IMR-90 (cell line): ENCODE data around the gene VAMP4. TPM values are rescaled to one million over a fixed set of nuclear protein-coding genes. Genes with fewer than 3 reads are reported as not detected.

Source experiments
- ATAC-seq: fragments of 200-7000 bp; cut with Tn5 transposase; 2 replicates; pipeline ENCODE4 v1.9.1; 2020; ENCODE audit warnings: low read depth, mild to moderate bottlenecking, moderate library complexity
- BruUV-seq: library from RNA; stranded (reverse); fragments of 400-500 nt; replicated peaks from 2 replicates; lab custom pipeline; 2021; lab: Mats Ljungman, UMichigan
- CTCF ChIA-PET: fragments of 300-600 bp; formaldehyde crosslinking; extraction: SDS; loops from one replicate; lab custom pipeline; 2021; ENCODE audit warnings: antibody characterized with exemption; lab: Yijun Ruan, JAX
- POLR2A ChIA-PET: fragments of 300-600 bp; sonication (Branson Sonifier 250); formaldehyde crosslinking; loops from one replicate; lab custom pipeline; 2022; ENCODE audit warnings: antibody characterized with exemption; ENCODE audit not compliant: unreplicated experiment; lab: Charles Lee
- DNase-seq: peaks from one replicate; pipeline ENCODE4 v3.0.0; 2013
- H2AFZ ChIP-seq: replicated peaks from 2 replicates; pipeline ENCODE3; 2013; ENCODE audit warnings: low read length, mild to moderate bottlenecking; ENCODE audit not compliant: poor library complexity
- H2AK5ac ChIP-seq: 2 replicates; pipeline ENCODE4 v1.6.1; 2013; ENCODE audit warnings: low read depth, low read length, inconsistent platforms
- H2AK9ac ChIP-seq: replicated peaks from 2 replicates; pipeline ENCODE3; 2013; ENCODE audit warnings: mild to moderate bottlenecking, low read depth, low read length, moderate library complexity; ENCODE audit not compliant: poor library complexity
- H2BK120ac ChIP-seq: 2 replicates; pipeline ENCODE4 v1.6.1; 2013; ENCODE audit warnings: low read depth, low read length, inconsistent platforms
- H2BK15ac ChIP-seq: 3 replicates; pipeline ENCODE4 v1.6.1; 2013; ENCODE audit warnings: low read depth, low read length, inconsistent platforms
- H2BK20ac ChIP-seq: 2 replicates; pipeline ENCODE4 v1.6.1; 2013; ENCODE audit warnings: low read depth, mild to moderate bottlenecking, inconsistent platforms, low read length, moderate library complexity
- H2BK5ac ChIP-seq: 2 replicates; pipeline ENCODE4 v1.6.1; 2013; ENCODE audit warnings: mild to moderate bottlenecking, low read depth, low read length, inconsistent platforms; ENCODE audit not compliant: poor library complexity, severe bottlenecking
- H3K14ac ChIP-seq: replicated peaks from 2 replicates; pipeline ENCODE4 v1.6.1; 2013; ENCODE audit warnings: low read depth, low read length, inconsistent platforms
- H3K18ac ChIP-seq: 2 replicates; pipeline ENCODE4 v1.6.1; 2013; ENCODE audit warnings: low read depth, low read length, control low read depth
- H3K23ac ChIP-seq: 2 replicates; pipeline ENCODE4 v1.6.1; 2013; ENCODE audit warnings: low read depth, low read length, inconsistent platforms
- H3K27ac ChIP-seq: 2 replicates; pipeline ENCODE4 v1.5.1; 2013; ENCODE audit warnings: mild to moderate bottlenecking, control low read depth, low read length; ENCODE audit not compliant: insufficient read depth
- H3K27me3 ChIP-seq: 2 replicates; pipeline ENCODE4 v1.6.1; 2013; ENCODE audit warnings: low read length; ENCODE audit not compliant: control insufficient read depth, insufficient read depth
- H3K36me3 ChIP-seq: 2 replicates; pipeline ENCODE4 v1.6.1; 2013; ENCODE audit warnings: low read length, mixed read lengths; ENCODE audit not compliant: control insufficient read depth, insufficient read depth
- H3K4ac ChIP-seq: 2 replicates; pipeline ENCODE4 v1.6.1; 2013; ENCODE audit warnings: low read depth, low read length, inconsistent platforms
- H3K4me1 ChIP-seq: 2 replicates; pipeline ENCODE4 v1.6.1; 2013; ENCODE audit warnings: low read length, mixed read lengths; ENCODE audit not compliant: control insufficient read depth, insufficient read depth
- H3K4me2 ChIP-seq: 2 replicates; pipeline ENCODE4 v1.6.1; 2013; ENCODE audit warnings: low read depth, mild to moderate bottlenecking, control low read depth, low read length, moderate library complexity
- H3K4me3 ChIP-seq: 2 replicates; pipeline ENCODE4 v1.5.1; 2013; ENCODE audit warnings: low read depth, mild to moderate bottlenecking, control low read depth, low read length, moderate library complexity; ENCODE audit not compliant: insufficient read depth
- H3K56ac ChIP-seq: 2 replicates; pipeline ENCODE4 v1.6.1; 2013; ENCODE audit warnings: low read length, inconsistent platforms; ENCODE audit not compliant: insufficient read depth; ENCODE audit errors: extremely low read depth
- H3K79me1 ChIP-seq, 2 experiments: 2 replicates each; pipeline ENCODE4 v1.6.1; 2013; ENCODE audit warnings: low read length in 2 of 2, inconsistent platforms in 1 of 2, low read depth in 1 of 2
- H3K9ac ChIP-seq: 2 replicates; pipeline ENCODE4 v1.6.1; 2013; ENCODE audit warnings: low read depth, low read length, control low read depth
- H3K9me1 ChIP-seq: 2 replicates; pipeline ENCODE4 v1.6.1; 2013; ENCODE audit warnings: low read length, inconsistent platforms; ENCODE audit not compliant: insufficient read depth
- H3K9me3 ChIP-seq: 2 replicates; pipeline ENCODE4 v1.6.1; 2013; ENCODE audit warnings: low read length; ENCODE audit not compliant: control insufficient read depth, insufficient read depth
- H4K20me1 ChIP-seq: 2 replicates; pipeline ENCODE4 v1.6.1; 2013; ENCODE audit warnings: low read length, inconsistent platforms; ENCODE audit not compliant: insufficient read depth
- H4K5ac ChIP-seq: 2 replicates; pipeline ENCODE4 v1.6.1; 2013; ENCODE audit warnings: mild to moderate bottlenecking, low read depth, low read length, control low read depth
- H4K8ac ChIP-seq, 2 experiments: 2 replicates each; pipeline ENCODE4 v1.6.1; 2013; ENCODE audit warnings: low read depth in 2 of 2, low read length in 2 of 2, control low read depth in 1 of 2, inconsistent platforms in 1 of 2
- H4K91ac ChIP-seq: 2 replicates; pipeline ENCODE4 v1.6.1; 2013; ENCODE audit warnings: low read depth, low read length, inconsistent platforms; ENCODE audit not compliant: insufficient read depth
- BHLHE40 ChIP-seq: fragments of 150-350 bp; IDR thresholded peaks from 2 replicates; pipeline ENCODE4 v1.6.1; 2016; ENCODE audit warnings: mild to moderate bottlenecking, low read depth, low read length
- CEBPB ChIP-seq: IDR thresholded peaks from 2 replicates; pipeline ENCODE4 v1.6.1; 2012; ENCODE audit warnings: low read depth, low read length, improper control_type of control experiment
- CHD1 ChIP-seq: IDR thresholded peaks from 2 replicates; pipeline ENCODE4 v1.6.1; 2012; ENCODE audit warnings: low read depth, low read length, improper control_type of control experiment
- FOS ChIP-seq: fragments of 150-350 bp; IDR thresholded peaks from 2 replicates; pipeline ENCODE4 v1.6.1; 2016; ENCODE audit warnings: low read depth, low read length
- MAFK ChIP-seq: IDR thresholded peaks from 2 replicates; pipeline ENCODE4 v1.6.1; 2012; ENCODE audit warnings: low read depth, low read length, improper control_type of control experiment
- MAZ ChIP-seq: IDR thresholded peaks from 2 replicates; pipeline ENCODE4 v1.6.1; 2012; ENCODE audit warnings: low read depth, mild to moderate bottlenecking, low read length, improper control_type of control experiment, moderate library complexity, borderline replicate concordance
- MXI1 ChIP-seq: IDR thresholded peaks from 2 replicates; pipeline ENCODE4 v1.6.1; 2012; ENCODE audit warnings: low read depth, mild to moderate bottlenecking, low read length, moderate library complexity, borderline replicate concordance
- NFE2L2 ChIP-seq: fragments of 150-350 bp; IDR thresholded peaks from 2 replicates; pipeline ENCODE4 v1.6.1; 2016; ENCODE audit warnings: low read depth, mild to moderate bottlenecking, low read length
- POLR2A ChIP-seq: IDR thresholded peaks from 2 replicates; pipeline ENCODE4 v1.6.1; 2012; ENCODE audit warnings: mild to moderate bottlenecking, low read depth, low read length
- RAD21 ChIP-seq: IDR thresholded peaks from 2 replicates; pipeline ENCODE4 v1.6.1; 2012; ENCODE audit warnings: low read length, improper control_type of control experiment
- RCOR1 ChIP-seq: IDR thresholded peaks from 2 replicates; pipeline ENCODE4 v1.6.1; 2012; ENCODE audit warnings: mild to moderate bottlenecking, low read length, improper control_type of control experiment; ENCODE audit not compliant: insufficient replicate concordance
- RFX5 ChIP-seq: IDR thresholded peaks from 2 replicates; pipeline ENCODE4 v1.8.0; 2012; ENCODE audit warnings: low read depth, mild to moderate bottlenecking, low read length, moderate library complexity
- SMC3 ChIP-seq: fragments of 150-350 bp; IDR thresholded peaks from 2 replicates; pipeline ENCODE4 v1.6.1; 2016; ENCODE audit warnings: low read depth, mild to moderate bottlenecking, antibody characterized with exemption, low read length, moderate library complexity
- WGBS, 2 experiments: methylation state at CpG; one replicate each; pipeline versions ENCODE4 v1.1.5 to v1.1.7; 2013; ENCODE audit warnings: missing lambda C conversion rate in 2 of 2; ENCODE audit not compliant: insufficient read length in 1 of 2; ENCODE audit errors: extremely low coverage in 2 of 2; 5-methylcytosine and 5-hydroxymethylcytosine counted together
- dilution Hi-C: fragments of 300-500 bp; cut with HindIII; formaldehyde crosslinking; loops from one replicate; pipeline ENCODE4 v1.14.3; 2018; ENCODE audit warnings: low sequenced_read_pairs; ENCODE audit not compliant: unreplicated experiment
- in situ Hi-C: fragments of 300-500 bp; cut with MboI; formaldehyde crosslinking; loops from 3 replicates; pipeline ENCODE4 v1.14.3; 2019; ENCODE audit warnings: low sequenced_read_pairs, inconsistent platforms, mixed read lengths
- intact Hi-C: fragments of 100-400 bp; cut with micrococcal nuclease; formaldehyde crosslinking; loops from 2 replicates; pipeline ENCODE4 v1.10.0; 2022
- polyA plus RNA-seq, 3 experiments: library from polyadenylated mRNA; depleted of rRNA; stranded (reverse); fragments of >200 nt; gene quantifications; 2 replicates each; pipeline ENCODE4 v1.2.3, GENCODE V29; 2012; ENCODE audit warnings: low replicate concordance in 1 of 3
- total RNA-seq: library from RNA; depleted of rRNA; stranded (reverse); fragments of >200 nt; gene quantifications from 2 replicates; pipeline ENCODE4 v1.2.3, GENCODE V29; 2012
- TF ChIP-seq, protein P1 (sequence below): fragments of 150-350 bp; IDR thresholded peaks from 2 replicates; pipeline ENCODE4 v1.6.1; 2016; ENCODE audit warnings: low read depth, mild to moderate bottlenecking, low read length, moderate library complexity, borderline replicate concordance
- TF ChIP-seq, protein P2 (sequence below): conservative IDR thresholded peaks from 2 replicates; pipeline ENCODE4 v1.5.1; 2012; ENCODE audit warnings: mild to moderate bottlenecking, low read depth, low read length, improper control_type of control experiment
- TF ChIP-seq, protein P3 (sequence below): fragments of 150-350 bp; IDR thresholded peaks from 2 replicates; pipeline ENCODE4 v1.6.1; 2017; ENCODE audit warnings: mild to moderate bottlenecking, antibody characterized with exemption, low read length, low read depth

Gene VAMP4
- total and polyA plus RNA-seq, 2 of the 4 experiments (the other 2 are of a cell fraction): 3.4 to 5.4 TPM

DNA sequence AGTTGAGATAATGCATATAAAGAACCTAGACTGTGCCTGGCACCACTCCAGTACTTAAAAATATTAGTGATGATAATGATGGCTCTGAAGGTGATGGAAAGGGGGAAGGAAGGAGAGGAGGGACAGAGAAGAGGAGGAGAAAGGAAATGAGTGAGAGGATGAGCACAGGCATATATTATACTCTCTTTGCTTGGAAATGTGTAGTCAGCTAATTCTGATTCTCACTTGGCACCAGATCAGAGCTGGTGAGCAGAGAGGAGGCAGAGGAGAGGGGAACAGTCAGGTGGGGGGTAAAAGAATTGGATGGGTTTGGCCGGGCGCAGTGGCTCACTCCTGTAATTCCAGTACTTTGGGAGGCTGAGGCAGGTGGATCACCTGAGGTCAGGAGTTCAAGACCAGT lies 65.0 kb downstream of the VAMP4 start:
- Histone ChIP-seq H2BK20ac (no peak overlapping the region), H3K4me1 (no peaks in the 10 kb centered on the region), H3K27ac (no peak overlapping the region), H3K9ac (no peak overlapping the region), H3K9me3 (no peaks in the 10 kb centered on the region), H3K4ac (no peak overlapping the region), H3K23ac (no peak overlapping the region), H3K4me2 (no peak overlapping the region), H2AFZ (no peak overlapping the region), H3K14ac (no peak overlapping the region), H4K8ac (no peak overlapping the region), H2AK9ac (no peak overlapping the region), H2BK120ac (no peak overlapping the region), H3K9me1 (no peaks in the 10 kb centered on the region), H3K56ac (no peak overlapping the region), H3K27me3 (no peaks in the 10 kb centered on the region; the same call in 1 of the 2 replicates), H4K91ac (no peak overlapping the region), H3K79me1 (no peaks in the 10 kb centered on the region), H4K5ac (no peak overlapping the region), H3K36me3 (no peaks in the 10 kb centered on the region), H4K20me1 (no peaks in the 10 kb centered on the region), H3K18ac (no peak overlapping the region), H3K4me3 (no peak overlapping the region), H2BK5ac (no peak overlapping the region), H2BK15ac (no peak overlapping the region), H2AK5ac (no peak overlapping the region)
- ChIA-PET CTCF (no interaction called here), POLR2A (no interaction called here)
- in situ Hi-C loops: no loop called here
- TF ChIP-seq CHD1 (no peak), BHLHE40 (no peak), NFE2L2 (no peak), MAFK (no peak), RCOR1 (no peak), POLR2A (no peak), RAD21 (no peak), MAZ (no peak), RFX5 (no peak), CEBPB (no peak), FOS (no peak), MXI1 (no peak), SMC3 (no peak)
- TF ChIP-seq, protein P1, sequence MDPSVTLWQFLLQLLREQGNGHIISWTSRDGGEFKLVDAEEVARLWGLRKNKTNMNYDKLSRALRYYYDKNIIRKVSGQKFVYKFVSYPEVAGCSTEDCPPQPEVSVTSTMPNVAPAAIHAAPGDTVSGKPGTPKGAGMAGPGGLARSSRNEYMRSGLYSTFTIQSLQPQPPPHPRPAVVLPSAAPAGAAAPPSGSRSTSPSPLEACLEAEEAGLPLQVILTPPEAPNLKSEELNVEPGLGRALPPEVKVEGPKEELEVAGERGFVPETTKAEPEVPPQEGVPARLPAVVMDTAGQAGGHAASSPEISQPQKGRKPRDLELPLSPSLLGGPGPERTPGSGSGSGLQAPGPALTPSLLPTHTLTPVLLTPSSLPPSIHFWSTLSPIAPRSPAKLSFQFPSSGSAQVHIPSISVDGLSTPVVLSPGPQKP: no peak
- TF ChIP-seq, protein P2, sequence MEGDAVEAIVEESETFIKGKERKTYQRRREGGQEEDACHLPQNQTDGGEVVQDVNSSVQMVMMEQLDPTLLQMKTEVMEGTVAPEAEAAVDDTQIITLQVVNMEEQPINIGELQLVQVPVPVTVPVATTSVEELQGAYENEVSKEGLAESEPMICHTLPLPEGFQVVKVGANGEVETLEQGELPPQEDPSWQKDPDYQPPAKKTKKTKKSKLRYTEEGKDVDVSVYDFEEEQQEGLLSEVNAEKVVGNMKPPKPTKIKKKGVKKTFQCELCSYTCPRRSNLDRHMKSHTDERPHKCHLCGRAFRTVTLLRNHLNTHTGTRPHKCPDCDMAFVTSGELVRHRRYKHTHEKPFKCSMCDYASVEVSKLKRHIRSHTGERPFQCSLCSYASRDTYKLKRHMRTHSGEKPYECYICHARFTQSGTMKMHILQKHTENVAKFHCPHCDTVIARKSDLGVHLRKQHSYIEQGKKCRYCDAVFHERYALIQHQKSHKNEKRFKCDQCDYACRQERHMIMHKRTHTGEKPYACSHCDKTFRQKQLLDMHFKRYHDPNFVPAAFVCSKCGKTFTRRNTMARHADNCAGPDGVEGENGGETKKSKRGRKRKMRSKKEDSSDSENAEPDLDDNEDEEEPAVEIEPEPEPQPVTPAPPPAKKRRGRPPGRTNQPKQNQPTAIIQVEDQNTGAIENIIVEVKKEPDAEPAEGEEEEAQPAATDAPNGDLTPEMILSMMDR: no peak
- TF ChIP-seq, protein P3, sequence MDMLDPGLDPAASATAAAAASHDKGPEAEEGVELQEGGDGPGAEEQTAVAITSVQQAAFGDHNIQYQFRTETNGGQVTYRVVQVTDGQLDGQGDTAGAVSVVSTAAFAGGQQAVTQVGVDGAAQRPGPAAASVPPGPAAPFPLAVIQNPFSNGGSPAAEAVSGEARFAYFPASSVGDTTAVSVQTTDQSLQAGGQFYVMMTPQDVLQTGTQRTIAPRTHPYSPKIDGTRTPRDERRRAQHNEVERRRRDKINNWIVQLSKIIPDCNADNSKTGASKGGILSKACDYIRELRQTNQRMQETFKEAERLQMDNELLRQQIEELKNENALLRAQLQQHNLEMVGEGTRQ: no peak
- DNase-seq: no peak
- no TSS peak for BruUV-seq
- intact Hi-C loops: no loop called here
- no peak for ATAC-seq
- no CpG with 5 or more reads among the region's 2 CpGs for WGBS, 2 experiments
- dilution Hi-C loops: no loop called here
